GM18520 (cell line): ENCODE results near the gene VIPR2.
"Not testable (repeated sequence)": the region's sequence is repeated elsewhere in the genome, so short reads cannot be mapped to it uniquely, and the experiment has no call there.

Experiments used
- ATAC-seq: cut with Tn5 transposase; IDR thresholded peaks from one replicate; pipeline ENCODE4 v1.9.1; 2021; ENCODE audit not compliant: unreplicated experiment

VIPR2 gene

DNA sequence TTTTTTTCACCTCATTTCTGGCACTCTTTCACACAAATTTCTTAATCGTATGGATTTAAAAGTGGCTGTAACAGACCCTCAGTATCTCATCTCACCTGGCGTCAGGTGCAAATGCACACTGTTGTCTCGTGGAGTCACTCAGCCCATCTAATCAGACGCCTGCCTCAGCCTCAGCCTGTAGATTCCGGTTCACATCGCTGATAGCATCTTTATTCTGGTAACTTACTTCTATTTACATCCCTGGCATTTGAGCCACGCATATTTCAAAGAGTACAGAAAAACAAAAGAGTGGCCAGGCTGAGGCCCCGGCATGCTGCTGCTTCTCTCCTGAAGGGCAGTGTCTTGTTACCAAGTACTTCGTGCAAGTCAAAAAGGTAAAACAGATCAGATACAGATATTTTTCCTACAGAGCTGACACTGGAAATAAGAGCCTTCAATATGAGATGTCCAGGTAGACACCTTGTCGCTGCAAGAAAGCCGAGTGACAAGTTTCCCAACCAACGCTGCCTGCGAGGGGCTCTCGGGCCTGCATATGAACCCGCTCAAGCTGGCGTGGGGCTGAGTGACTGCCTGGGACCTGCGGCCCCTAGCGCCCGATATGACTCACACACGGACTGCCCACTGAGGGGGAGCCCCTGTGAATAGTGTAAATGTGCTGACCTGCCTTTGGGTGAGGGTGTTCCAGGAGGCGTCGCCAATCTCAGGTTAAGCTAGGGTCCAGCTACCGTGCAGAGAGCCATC, 4.3 kb downstream of the VIPR2 start:
- ATAC-seq: no peak

GRCh38 chr7:159139639-159140038, 5.0 kb downstream of the VIPR2 start:
- ATAC-seq: no peak

DNA sequence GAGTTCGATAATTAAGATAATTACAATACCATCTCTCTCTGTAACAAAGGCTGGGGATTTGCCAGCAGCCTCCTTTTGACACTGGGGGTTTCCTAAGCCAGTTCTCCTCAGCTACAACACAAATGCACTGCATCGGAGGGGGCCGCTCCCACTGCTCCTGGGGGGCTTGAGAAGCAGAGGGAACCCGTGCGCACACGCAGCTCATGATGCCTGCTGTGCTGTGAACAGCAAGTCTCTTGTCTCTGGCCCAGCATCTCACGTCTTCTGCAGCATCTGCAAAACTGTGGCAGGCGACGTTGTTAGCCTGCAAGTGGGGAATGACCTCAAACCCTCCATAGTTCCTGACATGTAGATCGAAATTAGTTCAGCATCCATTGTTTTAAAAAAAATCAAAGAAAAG, 5.5 kb downstream of the VIPR2 start:
- ATAC-seq: no peak

GRCh38 chr7:159138508-159138907, 6.2 kb downstream of the VIPR2 start:
- no peak for ATAC-seq

- no peak for ATAC-seq
Observed at GRCh38 chr7:159137906-159138305, 6.8 kb downstream of the VIPR2 start.

DNA sequence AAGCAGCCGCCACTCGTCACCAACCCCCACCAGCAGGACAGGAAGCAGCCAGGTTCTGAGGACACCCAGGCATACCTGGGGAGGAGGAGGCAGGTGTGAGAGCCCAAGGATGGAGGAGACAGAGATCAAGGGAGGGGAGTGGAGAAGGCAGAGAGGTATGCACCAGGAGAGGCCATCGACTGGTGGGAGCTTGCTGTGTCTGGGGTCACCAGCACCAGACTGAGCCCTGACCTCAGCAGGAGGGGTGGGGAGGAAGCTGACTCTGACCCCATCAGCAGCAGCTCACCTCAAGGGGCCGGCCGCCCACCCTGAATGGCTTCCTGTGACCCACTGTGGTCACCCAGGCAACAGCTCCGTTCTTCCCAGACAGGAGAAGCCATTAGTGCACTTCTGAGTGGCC, 7.8 kb downstream of the VIPR2 start:
- ATAC-seq: no peak

- no peak for ATAC-seq
Observed at GRCh38 chr7:159136442-159136841, 8.2 kb downstream of the VIPR2 start.

GRCh38 chr7:159136013-159136412, 8.7 kb downstream of the VIPR2 start:
- ATAC-seq: no peak

GRCh38 chr7:159132670-159133443, 11.8 kb downstream of the VIPR2 start:
- ATAC-seq: not testable (repeated sequence)

- no peak for ATAC-seq
Observed at GRCh38 chr7:159130820-159131219, 13.8 kb downstream of the VIPR2 start.

DNA sequence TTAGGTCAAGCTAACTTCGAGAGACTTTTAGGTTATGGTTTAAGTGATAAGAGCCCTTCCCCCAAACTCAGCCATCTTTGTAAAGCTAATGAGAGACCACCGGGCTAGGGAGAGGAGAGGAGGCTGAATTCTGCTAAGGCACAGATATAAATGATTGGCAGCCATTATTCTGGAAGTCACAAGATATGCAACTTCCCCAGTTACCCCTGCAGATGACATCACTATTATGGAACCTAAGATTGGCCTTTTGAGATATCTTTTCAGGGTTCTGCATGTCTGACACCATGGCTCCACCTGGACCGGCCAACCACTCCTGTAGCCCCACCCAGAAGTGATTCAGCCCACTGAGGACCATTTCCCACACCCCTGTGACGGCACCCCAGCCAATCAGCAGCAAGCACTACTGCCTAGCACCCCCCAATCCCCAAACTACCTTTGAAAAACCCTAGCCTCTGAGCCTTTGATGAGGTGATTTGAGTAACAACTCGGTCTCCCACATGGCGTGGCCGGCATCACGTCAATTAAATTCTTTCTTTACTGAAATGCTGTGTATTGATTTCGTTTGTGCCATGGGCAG, 14.4 kb downstream of the VIPR2 start:
- ATAC-seq: no peak

DNA sequence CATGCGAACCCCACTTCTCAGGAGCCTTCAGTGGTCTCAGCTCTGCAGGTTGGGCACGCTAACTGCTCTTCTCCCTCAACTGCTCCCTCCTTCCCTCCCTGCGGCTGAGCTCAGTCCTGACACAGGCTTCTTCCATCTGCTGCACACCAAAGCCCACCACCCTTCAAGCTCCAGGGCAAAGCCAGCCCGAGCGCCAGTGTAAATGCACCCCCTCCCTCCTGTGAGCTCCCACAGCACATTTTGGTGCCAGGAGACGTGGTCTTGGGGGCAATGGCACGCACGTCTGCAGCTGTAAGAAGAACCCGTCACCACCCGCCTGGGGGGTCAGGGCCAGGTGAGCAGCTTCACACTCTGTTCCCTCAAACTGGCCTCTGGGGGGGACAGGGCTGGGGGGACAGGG, 15.9 kb downstream of the VIPR2 start:
- no peak for ATAC-seq

DNA sequence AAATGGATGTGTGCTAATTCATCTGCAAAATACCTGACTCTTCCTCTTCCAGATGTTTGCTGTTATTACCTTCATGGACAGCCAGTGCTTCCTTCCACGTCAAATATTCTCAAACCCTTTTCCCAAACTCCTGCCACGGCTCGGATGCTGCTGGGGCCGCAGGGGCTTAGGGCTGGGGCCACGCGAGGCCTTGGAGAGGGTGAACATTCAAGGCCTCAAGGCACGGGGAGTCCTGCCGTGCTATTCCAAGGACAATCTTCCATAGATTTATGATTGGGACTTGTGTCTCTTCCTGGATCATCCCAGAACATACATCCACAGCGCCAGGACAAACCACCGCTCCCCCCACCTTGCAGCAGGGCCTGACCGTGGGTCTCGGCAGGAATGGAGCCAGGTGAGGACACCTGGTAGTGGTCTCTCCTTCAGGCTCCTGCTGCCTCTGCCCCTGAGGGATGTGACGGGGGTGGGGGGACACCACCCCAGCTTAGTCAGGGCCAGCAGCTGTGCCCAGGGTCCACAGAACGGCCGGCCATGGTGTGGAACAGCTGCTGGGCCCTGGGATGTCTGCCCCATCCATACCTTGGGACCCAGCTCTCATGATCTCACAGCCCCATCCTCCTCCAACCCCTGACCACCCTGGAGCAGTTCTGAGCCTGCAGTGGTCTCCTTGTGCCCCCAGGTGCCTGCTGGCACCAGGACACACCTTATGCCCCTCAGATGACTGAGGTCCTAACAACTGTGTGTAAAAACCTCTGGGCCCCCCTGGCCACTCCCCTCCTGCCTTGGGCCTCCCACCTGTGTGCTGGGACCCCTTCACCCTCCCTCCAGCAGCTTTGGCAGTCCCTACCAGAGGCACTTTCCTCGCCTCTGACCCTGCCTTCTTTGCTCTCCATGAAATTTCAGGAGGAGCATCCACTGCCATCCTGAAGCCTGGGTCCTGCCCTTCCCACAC, 16.7 kb downstream of the VIPR2 start:
- no peak for ATAC-seq

DNA sequence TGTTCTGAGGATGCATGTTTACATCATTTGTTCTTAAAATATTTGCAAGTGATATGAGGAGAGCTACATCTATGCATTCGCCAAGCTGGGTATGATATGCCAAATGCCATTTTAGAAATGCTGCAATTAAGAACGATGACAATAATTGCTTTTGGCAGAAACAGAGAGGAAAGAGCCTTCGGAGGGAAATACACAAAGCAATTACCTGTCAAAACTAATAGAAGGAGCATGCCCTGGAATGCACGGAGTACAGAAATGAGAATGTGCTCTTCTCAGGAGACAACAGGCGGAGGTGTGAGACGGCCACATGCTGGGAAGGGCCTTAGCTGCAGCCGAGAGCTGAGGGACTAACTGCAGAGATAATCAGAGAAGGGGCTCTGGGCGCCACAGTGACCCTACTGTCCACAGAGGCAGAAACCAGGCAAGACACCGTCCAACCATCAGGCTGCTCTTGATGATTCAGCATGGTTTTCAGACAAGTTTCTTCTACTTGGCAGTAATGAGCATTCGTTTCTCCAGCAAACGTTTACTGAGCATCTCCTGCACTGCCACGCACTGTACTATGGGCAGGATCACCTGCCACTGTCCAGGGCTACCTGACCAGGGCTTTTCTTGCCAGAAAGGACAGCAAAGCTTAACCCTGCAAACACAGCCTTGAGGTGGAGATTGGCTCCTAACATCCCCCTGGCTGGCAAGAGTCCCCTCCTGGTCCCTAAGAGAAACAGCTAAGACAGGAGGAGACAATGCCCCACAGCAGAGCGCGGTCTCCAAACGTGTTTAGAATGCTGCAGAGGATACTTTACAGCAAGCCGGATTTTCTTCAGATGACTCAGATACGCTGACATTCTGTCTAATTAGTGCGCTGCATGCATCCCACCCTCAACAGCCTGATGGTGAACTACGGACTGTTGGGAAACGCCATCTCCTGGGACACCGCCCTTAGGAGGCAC, 18.1 kb downstream of the VIPR2 start:
- ATAC-seq: no peak

DNA sequence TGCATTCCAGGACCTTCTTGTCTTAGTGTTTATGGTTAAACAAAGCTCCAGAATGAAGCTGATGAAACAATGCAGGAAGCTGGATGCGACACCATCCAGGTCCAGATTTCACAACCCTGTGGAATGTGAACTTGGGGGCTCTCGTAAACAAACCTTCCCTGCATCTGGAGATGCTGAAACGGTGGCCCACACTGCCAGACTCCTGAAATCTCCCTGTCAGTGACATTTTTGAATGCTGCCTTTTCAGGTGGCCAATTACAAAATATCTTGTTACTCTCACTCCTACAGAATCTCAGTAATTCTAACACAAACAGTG, 18.8 kb downstream of the VIPR2 start:
- no peak for ATAC-seq

- ATAC-seq: no peak
Observed at GRCh38 chr7:159125104-159125954, 19.3 kb downstream of the VIPR2 start.

DNA sequence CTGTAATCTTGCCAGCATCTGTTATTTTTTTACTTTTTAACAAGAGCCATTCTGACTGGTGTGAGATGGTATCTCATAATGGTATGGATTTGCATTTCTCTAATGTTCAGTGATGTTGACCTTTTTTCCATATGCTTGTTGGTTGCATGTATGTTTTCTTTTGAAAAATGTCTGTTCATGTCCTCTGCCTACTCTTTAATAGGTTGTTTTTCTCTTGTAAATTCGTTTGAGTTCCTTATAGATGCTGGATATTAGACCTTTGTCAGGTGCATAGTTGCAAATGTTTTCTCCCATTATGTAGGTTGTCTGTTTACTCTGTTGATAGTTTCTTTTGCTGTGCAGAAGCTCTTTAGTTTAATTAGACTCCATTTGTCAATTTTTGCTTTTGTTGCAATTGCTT, 20.9 kb downstream of the VIPR2 start:
- not testable (repeated sequence) for ATAC-seq

GRCh38 chr7:159123294-159123693, 21.4 kb downstream of the VIPR2 start:
- ATAC-seq: not testable (repeated sequence)

DNA sequence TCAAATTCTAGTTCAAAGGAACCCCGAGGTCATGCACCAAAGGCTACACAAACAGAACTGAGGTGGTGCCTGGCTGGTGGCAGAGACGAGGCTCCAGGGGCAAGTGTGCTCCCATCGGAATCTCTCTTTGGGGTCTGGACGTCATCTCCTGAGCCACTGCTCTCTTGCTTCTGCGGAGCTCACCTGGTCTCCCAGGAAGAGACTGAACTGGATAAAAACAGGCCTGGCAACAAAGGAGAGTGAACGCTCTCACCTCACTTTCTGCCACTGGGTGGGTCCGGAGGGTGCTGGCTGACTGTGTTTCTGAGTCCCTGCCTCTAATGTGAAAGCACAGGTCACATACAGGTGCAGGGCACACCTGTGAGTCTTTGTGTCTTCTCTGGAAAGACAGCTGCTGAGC, 22.4 kb downstream of the VIPR2 start:
- ATAC-seq: no peak
